Measurements from ENCODE around the gene HECTD1.

DNA sequence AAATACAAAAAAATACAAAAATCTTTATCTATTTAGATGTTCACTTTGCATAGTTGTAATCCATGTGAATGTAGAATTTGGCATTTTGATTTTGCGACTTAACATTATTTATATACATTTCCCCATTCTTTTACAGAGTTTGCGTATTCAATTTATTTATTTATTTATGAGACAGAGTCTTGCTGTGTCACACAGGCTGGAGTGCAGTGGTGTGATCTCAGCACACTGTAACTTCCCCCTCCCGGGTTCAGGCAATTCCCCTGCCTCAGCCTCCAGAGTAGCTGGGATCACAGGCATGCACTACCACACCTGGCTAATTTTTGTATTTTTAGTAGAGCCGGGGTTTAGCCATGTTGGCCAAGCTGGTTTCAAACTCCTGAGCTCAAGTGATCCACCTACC lies 156.1 kb downstream of the HECTD1 start:
- TF ChIP-seq POLR2A (IDR thresholded peaks at IDR 0.05): no peak
- TF ChIP-seq, protein P1, sequence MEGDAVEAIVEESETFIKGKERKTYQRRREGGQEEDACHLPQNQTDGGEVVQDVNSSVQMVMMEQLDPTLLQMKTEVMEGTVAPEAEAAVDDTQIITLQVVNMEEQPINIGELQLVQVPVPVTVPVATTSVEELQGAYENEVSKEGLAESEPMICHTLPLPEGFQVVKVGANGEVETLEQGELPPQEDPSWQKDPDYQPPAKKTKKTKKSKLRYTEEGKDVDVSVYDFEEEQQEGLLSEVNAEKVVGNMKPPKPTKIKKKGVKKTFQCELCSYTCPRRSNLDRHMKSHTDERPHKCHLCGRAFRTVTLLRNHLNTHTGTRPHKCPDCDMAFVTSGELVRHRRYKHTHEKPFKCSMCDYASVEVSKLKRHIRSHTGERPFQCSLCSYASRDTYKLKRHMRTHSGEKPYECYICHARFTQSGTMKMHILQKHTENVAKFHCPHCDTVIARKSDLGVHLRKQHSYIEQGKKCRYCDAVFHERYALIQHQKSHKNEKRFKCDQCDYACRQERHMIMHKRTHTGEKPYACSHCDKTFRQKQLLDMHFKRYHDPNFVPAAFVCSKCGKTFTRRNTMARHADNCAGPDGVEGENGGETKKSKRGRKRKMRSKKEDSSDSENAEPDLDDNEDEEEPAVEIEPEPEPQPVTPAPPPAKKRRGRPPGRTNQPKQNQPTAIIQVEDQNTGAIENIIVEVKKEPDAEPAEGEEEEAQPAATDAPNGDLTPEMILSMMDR (IDR thresholded peaks at IDR 0.05): no peak

Data from lower leg skin (tissue), 3 donors.